ENCODE results near the gene ZYG11A. TPM values are rescaled to one million over a fixed set of nuclear protein-coding genes. Genes with fewer than 3 reads are reported as not detected.

The ZYG11A gene
- total and polyA plus RNA-seq, 2 of the 13 experiments (the other 11 are each of a cell fraction or from before 2014, with no cell fraction given): not detected

- no peak for FAIRE-seq
- TF ChIP-seq HNF4A (CRISPR knock-in tag; IDR thresholded peaks at IDR 0.05): no peak
- TF ChIP-seq SP140L (CRISPR knock-in tag; IDR thresholded peaks at IDR 0.05; ENCODE audit: borderline replicate concordance): no peak
- no peak for TF ChIP-seq ZNF512B (CRISPR knock-in tag; IDR thresholded peaks at IDR 0.05; ENCODE audit: borderline replicate concordance)
- no peak for TF ChIP-seq STAG1 (CRISPR knock-in tag; IDR thresholded peaks at IDR 0.05)
- no peak for TF ChIP-seq ZNF652 (CRISPR knock-in tag; IDR thresholded peaks at IDR 0.05; ENCODE audit: borderline replicate concordance, low read depth)
- no peak for TF ChIP-seq ZNF282 (IDR thresholded peaks at IDR 0.05; ENCODE audit: partially characterized antibody)
- no peak for TF ChIP-seq ZNF292 (CRISPR knock-in tag; IDR thresholded peaks at IDR 0.05; ENCODE audit: borderline replicate concordance, low read depth)
- no peak for TF ChIP-seq DBP (CRISPR knock-in tag; IDR thresholded peaks at IDR 0.05; ENCODE audit: not compliant biosample characterization)
- TF ChIP-seq ZFY (CRISPR knock-in tag; IDR thresholded peaks at IDR 0.05): no peak
- TF ChIP-seq ZNF740 (CRISPR knock-in tag; IDR thresholded peaks at IDR 0.05): no peak
- no peak for TF ChIP-seq ZNF264 (CRISPR knock-in tag; IDR thresholded peaks at IDR 0.05)
- TF ChIP-seq ZNF782 (CRISPR knock-in tag; IDR thresholded peaks at IDR 0.05; ENCODE audit: borderline replicate concordance): no peak
- TF ChIP-seq ZNF136 (CRISPR knock-in tag; IDR thresholded peaks at IDR 0.05; ENCODE audit: low read depth): no peak
- TF ChIP-seq SALL1 (CRISPR knock-in tag; IDR thresholded peaks at IDR 0.05): no peak
- no peak for TF ChIP-seq ZNF235 (CRISPR knock-in tag; IDR thresholded peaks at IDR 0.05; ENCODE audit: borderline replicate concordance)
- no peak for TF ChIP-seq ZSCAN12 (CRISPR knock-in tag; IDR thresholded peaks at IDR 0.05)
- no peak for TF ChIP-seq TCF7 (IDR thresholded peaks at IDR 0.05; ENCODE audit: low read depth)
- TF ChIP-seq AGO1 (IDR thresholded peaks at IDR 0.05; ENCODE audit: low read depth, low read length, poor library complexity, severe bottlenecking): no peak
- no peak overlapping the region for H3K27ac ChIP-seq (ENCODE audit: extremely low read length, insufficient read depth, low read length)
- BruUV-seq (replicated peaks): no TSS peak
- H3K4me3 ChIP-seq (replicated peaks in 1 of 3; ENCODE audit: insufficient read depth in 1 of 3, low read depth in 2 of 3, low read length in 3 of 3): no peak overlapping the region
- H3K4me2 ChIP-seq (ENCODE audit: low read depth, low read length): no peak overlapping the region
- in situ Hi-C loops (cut with HindIII; ENCODE audit: extremely low pct_ligation_motif_present, low pct_unique_long_range_greater_than_20kb): no loop called here
- no peaks in the 10 kb centered on the region for H3K79me2 ChIP-seq (ENCODE audit: insufficient read depth, low read length)
- no peak for ATAC-seq
- no peaks in the 10 kb centered on the region for H3K27me3 ChIP-seq (ENCODE audit: control insufficient read depth in 1 of 2, insufficient read depth in 2 of 2, low read length in 2 of 2)
- no peak overlapping the region for H3K9ac ChIP-seq (ENCODE audit: insufficient read depth, low read depth, low read length)
- H3K4me1 ChIP-seq (ENCODE audit: insufficient read depth, low read length): peaks cover 23% of the 10 kb centered on the region
- no peak for DNase-seq (ENCODE audit: low spot score)
- ChIA-PET POLR2A (no interaction called here), CTCF (ENCODE audit: low intra/inter-chr PET ratio, low total read pairs) (no interaction called here)
- intact Hi-C loops (cut with micrococcal nuclease; ENCODE audit: unreplicated experiment): no loop called here
- peaks cover 1 to 9% of the 10 kb centered on the region in 2 experiments; a peak in 2 of 5 replicates for H3K36me3 ChIP-seq (replicated peaks in 1 of 2; ENCODE audit: control insufficient read depth in 1 of 2, insufficient read depth in 2 of 2, low read length in 2 of 2)
- WGBS (ENCODE audit: low lambda C conversion rate): 93% methylated on average over 2 of the region's 2 CpGs
- no peaks in the 10 kb centered on the region for H4K20me1 ChIP-seq (ENCODE audit: insufficient read depth, low read length)
- no peaks in the 10 kb centered on the region for H3K9me3 ChIP-seq (ENCODE audit: low read length)
- H2AFZ ChIP-seq (ENCODE audit: low read length): no peak overlapping the region
Observed at GRCh38 chr1:52900402-52900801, 57.8 kb downstream of the ZYG11A start.

All from HepG2 (cell line).